ENCODE results near the gene PLXNB2.

The PLXNB2 gene

DNA sequence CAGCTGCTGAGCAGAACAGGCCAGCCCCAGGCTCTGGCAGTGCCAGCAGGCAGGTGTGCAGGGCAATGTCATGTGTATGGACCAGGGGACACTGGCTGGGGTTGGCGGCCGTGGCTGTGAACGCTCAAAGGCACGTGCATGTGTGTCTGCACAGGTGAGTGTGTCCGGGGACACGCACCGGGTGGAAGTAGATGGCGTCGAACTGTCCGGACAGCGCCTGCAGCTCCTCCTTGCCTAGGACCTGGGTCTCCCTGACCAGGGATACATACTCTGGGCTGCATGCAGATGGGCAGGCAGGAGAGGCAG, 57.2 kb downstream of the PLXNB2 start:
- H3K36me3 ChIP-seq (ENCODE audit: insufficient read depth, low read length): no peaks in the 10 kb centered on the region
- H3K4me1 ChIP-seq (ENCODE audit: insufficient read depth, low read length): no peaks in the 10 kb centered on the region
- H3K9me3 ChIP-seq (ENCODE audit: control insufficient read depth, insufficient read depth, low read length): no peaks in the 10 kb centered on the region
- H3K9ac ChIP-seq (ENCODE audit: low read depth, low read length): peak overlapping the region; percentile 83; the same call in 1 of the 2 replicates

DNA sequence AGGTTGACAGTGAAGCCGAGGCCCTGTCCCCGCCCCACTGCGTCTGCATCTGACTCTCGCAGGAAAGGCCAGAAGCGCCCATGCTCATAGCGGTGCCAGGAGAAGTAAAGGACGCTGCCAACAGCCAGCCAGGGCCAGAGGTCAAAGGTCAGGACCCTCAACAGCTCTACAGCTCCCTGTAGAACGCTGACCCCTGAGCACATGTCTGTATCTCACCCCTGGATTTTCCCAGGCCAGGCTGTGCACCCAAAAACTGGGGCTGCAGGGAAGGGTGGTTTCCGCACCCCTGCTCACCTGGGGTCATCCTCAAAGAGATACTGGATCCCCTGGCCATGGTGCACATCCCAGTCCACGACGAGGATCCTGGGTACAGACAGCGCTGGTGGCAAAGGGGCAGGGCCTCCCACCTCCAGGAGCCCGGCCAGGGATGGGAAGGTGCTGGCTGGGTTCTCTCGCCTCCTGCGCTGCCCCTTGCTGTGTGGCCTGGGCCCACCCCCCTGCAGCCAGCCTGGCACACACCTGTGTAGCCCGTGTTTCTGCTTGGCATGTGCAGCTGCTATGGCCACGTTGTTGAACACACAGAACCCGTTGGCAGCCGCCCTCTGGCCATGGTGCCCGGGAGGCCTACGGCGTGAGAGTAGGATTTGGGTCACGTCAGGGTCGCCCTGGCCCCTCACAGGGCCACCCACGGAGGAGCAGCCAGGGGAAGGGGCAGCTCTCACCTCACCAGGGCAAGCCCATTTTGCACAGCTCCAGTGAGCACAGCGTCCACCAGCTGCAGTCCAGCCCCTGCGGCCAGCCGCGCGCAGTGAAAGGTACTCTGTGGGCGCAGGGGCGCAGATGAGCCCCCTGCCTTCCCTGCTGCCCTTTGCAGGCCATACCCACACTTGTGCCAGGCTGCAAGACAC, 57.9 kb downstream of the PLXNB2 start:
- Histone ChIP-seq H3K36me3 (ENCODE audit: insufficient read depth, low read length) (no peaks in the 10 kb centered on the region), H3K4me1 (ENCODE audit: insufficient read depth, low read length) (no peaks in the 10 kb centered on the region)

DNA sequence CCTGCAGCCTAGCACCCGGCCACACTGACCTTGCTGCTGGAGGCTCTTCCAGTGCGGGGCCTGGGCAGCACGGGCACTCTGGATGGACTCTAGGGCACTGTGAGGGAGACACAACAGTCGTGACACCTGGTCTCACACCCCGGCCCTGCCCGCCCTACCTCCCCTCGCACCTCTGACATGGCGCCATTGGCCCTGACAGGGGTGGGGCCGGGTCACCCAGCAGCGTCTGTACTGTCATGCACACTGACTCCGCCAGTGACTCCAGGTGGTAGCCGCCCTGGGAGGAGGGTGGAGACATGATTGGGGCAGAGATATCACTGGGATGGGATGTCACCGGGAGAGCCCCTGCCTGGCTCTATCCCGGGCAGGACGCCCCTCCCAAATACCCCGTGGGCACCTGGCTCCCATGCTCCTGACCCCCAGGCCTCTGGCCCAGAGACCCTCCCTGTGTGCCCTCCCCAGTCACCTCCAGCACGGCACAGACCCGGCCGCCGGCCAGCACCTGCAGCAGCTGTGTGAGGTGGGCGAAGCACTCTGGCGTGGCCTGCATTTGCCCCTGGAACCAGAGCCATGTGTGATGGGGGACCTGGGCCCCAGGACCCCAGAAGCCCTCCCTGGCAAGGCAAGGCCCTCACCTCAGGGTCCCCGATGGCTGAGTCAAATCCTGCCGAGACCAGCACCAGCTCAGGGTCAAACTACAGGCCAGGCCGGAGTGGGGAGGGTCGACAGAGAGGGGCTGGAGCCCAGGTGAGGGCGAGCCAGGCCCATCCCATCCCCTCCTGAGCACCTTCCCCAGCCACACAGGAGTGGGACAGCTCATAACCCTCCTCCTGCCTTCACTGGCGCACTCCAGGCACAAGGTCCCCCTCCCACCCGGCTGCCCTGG, 59.0 kb downstream of the PLXNB2 start:
- no peaks in the 10 kb centered on the region for H3K9me3 ChIP-seq (ENCODE audit: control insufficient read depth, insufficient read depth, low read length)
- no peak overlapping the region for H3K9ac ChIP-seq (ENCODE audit: low read depth, low read length)
- no peaks in the 10 kb centered on the region for H3K36me3 ChIP-seq (ENCODE audit: insufficient read depth, low read length)
- no peaks in the 10 kb centered on the region for H3K4me1 ChIP-seq (ENCODE audit: insufficient read depth, low read length)

More for the DNA sequence above, 57.9 kb downstream of the PLXNB2 start:
- H3K9ac ChIP-seq (ENCODE audit: low read depth, low read length): no peak overlapping the region
- H3K9me3 ChIP-seq (ENCODE audit: control insufficient read depth, insufficient read depth, low read length): no peaks in the 10 kb centered on the region

DNA sequence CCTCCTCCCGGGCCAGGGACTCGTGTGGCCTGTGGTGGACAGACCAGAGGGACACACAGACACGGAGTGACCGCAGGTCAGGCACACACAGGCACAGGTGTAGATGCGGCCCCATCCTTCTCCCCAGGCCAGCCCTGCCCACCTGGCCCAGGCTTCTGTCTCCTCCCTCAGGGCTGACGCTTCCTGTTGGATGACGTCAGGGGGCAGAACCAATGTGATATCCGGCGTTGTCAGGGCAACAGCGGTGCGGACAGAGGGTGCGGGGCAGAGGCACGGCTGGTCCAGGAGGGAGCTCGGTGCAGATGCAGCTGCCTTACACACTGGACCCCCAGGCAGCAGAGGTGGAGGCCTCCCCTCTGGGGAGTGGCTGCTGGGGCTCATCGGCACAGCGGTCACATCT, 59.7 kb downstream of the PLXNB2 start:
- Histone ChIP-seq H3K9me3 (ENCODE audit: control insufficient read depth, insufficient read depth, low read length) (no peaks in the 10 kb centered on the region), H3K36me3 (ENCODE audit: insufficient read depth, low read length) (no peaks in the 10 kb centered on the region), H3K9ac (ENCODE audit: low read depth, low read length) (no peak overlapping the region), H3K4me1 (ENCODE audit: insufficient read depth, low read length) (no peaks in the 10 kb centered on the region)

DNA sequence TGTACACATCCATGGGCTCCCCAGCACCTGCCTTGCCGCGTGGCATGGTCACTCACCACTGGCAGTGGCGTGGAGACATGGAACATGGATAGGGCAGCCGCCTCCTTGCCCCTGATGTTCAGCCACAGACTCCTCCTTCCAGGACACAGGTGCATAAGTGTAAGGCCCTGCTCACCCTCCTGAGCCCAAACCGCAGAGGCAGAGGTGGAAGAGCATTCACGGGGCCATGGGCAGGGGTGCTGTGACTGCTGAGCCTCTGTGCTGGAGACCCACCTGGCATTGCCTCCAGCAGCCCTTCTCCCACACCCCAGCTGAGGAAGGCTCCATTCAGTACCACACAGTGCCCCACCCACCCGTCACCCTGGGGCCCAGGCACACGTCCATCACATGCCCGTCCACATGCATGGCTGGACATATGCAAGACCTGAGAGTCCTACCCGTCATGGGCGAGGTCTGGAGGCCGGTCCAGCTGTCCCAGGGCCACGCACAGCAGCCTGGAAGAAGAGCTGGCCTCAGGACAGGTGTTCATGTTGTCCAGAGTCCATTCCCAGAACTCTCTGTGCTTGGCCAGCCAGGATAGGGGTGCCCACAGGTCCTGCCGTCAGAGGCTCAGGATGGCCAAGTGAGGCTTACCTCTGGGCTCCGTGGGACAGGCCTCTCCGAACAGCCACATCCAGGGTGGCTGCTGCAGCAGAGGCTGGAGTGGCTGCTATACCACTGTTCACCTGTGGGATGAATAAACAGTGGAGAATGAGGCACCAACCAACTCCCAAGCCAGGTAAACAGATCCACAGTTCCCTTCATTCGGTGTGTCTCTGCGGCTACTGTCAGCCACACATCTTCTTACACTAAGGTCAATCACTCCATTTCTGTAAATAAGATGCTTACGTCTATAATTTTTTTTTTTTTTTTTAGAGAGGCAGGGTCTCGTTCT, 60.9 kb downstream of the PLXNB2 start:
- H3K36me3 ChIP-seq (ENCODE audit: insufficient read depth, low read length): no peaks in the 10 kb centered on the region
- no peak overlapping the region for H3K9ac ChIP-seq (ENCODE audit: low read depth, low read length)
- no peaks in the 10 kb centered on the region for H3K9me3 ChIP-seq (ENCODE audit: control insufficient read depth, insufficient read depth, low read length)
- H3K4me1 ChIP-seq (ENCODE audit: insufficient read depth, low read length): no peaks in the 10 kb centered on the region

DNA sequence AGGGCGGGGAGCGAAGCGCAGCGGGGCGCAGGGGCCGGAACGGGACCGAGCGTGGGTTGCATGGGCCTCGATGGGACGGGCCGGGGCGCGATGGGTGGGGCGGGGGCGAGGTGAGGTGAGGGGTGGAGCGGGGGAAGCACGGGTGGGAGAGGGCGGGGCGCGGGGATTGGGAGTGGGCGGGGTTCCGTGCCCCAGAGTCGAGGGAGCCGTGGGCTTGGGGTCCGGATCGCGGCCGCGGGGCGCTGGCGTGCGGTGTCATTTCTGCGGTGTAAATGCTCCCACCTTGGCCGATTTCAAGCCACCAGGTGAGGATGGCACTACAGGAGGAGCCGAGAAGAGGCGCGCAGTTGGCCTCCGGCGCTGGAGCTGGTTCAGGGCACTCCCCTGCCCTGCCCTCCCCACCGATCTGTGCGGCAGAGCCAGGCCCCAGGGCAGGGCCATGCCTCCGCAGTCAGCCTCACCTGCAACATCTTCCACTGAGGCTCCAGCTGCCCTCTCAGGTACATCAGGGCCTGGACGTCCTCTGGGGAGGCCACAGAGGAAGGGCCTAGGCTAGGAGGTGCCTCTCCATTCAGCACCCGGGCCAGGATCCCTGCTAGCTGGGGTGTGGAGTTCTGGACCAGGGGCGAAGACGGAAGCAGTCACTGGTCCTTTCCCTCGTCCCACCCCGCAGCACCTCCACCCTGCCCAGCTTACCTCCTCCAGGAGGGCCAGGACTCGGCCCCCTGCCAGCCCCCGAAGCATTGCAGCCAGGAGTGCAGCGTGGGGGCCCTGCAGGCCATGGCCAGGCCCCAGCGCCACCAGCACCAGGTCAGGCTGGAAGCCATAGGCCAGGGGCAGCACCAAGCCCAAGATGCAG, 62.0 kb downstream of the PLXNB2 start:
- Histone ChIP-seq H3K9me3 (ENCODE audit: control insufficient read depth, insufficient read depth, low read length) (no peaks in the 10 kb centered on the region), H3K36me3 (ENCODE audit: insufficient read depth, low read length) (0 out of 2 replicates have a peak, but pooled peaks cover under 1% of the 10 kb centered on the region), H3K4me1 (ENCODE audit: insufficient read depth, low read length) (no peaks in the 10 kb centered on the region), H3K9ac (ENCODE audit: low read depth, low read length) (peak overlapping the region; percentile 100)

DNA sequence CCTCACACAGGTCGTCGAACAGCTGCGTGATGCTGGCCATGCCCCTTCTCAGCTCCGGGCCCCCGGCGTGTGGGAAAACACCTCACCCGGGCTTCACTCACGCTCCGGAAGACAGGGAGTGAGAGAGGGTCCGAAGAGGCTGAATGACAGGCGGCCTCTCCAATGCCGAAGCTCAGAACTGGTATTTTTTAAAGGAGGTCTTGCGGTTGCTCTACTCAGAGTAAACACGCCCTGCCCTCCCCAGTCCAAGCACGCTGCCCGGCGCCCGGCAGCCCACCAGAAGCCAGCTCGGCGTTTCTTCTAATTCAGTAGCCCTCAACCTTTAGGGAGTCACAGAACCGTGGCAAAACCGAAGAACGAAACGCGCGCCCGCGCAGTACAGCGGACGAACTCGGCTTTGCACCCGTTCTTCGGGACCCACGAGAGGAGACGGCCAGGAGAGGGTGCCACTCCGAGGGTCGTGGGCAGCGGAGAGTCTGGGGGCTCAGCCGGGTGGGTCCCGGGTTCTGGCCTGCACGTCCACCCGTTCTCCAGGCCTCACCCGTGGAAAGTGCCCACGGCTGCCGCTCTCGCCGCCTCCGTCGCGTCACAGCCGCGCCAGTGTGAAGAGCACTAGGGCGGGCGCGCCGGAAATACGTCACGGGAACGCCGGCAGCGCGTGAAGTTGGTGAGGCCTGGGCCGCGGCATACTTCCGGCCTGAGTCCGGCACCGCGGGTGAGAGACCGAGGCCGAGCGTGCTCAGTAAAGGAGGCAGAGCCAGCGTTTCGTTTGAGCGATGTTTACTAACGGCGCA, 62.8 kb downstream of the PLXNB2 start, which contains the start of gene TUBGCP6:
Gene TUBGCP6, minus strand, starts transcription at position 604 of the 794 bp plus-strand sequence. Its CDS starts 564 bp downstream, at position 40.
- Histone ChIP-seq H3K9ac (ENCODE audit: low read depth, low read length) (peak within 1 kb of the TSS; percentile 100), H3K9me3 (ENCODE audit: control insufficient read depth, insufficient read depth, low read length) (no peaks in the 10 kb centered on the region), H3K4me1 (ENCODE audit: insufficient read depth, low read length) (no peaks in the 10 kb centered on the region), H3K36me3 (ENCODE audit: insufficient read depth, low read length) (0 out of 2 replicates have a peak, but pooled peaks cover 4% of the 10 kb centered on the region)

DNA sequence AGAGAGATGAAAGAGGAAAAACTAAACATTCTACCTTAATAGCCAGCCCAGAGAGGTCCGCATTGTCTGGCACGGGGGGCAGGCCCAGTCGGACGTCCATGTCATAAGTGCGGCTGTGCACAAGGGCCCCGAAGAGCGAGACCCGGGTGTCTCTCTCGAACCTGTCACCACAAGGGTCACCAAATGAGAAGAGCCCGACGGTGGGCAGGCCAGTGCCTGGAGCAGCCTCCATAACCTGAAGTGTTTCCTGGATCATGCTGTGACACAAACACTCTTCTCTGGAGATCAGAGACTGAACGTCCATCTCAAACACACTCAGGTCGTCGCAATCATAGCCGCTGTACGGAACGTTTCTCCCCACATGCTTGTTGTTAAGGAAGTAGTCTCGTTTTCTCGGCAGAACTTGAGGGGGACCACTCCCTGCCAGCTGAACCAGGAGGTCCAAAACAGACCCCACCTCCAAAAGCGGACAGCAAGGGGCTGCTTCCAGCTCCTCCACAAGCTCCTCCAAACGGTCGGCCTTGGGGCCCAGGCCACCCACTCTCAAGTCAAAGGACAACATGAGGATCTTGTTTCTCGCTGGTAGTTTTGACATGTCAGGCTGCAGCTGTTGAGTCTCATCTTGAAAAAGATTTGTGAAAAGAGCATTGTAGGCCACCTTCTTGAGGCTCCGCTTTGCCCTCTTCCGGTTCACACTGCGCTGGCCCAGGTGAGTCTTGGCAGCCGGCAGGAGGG, 63.6 kb downstream of the PLXNB2 start:
- Histone ChIP-seq H3K9ac (ENCODE audit: low read depth, low read length) (peak overlapping the region; percentile 100), H3K4me1 (ENCODE audit: insufficient read depth, low read length) (no peaks in the 10 kb centered on the region), H3K36me3 (ENCODE audit: insufficient read depth, low read length) (0 out of 2 replicates have a peak, but pooled peaks cover 4% of the 10 kb centered on the region), H3K9me3 (ENCODE audit: control insufficient read depth, insufficient read depth, low read length) (no peaks in the 10 kb centered on the region)

DNA sequence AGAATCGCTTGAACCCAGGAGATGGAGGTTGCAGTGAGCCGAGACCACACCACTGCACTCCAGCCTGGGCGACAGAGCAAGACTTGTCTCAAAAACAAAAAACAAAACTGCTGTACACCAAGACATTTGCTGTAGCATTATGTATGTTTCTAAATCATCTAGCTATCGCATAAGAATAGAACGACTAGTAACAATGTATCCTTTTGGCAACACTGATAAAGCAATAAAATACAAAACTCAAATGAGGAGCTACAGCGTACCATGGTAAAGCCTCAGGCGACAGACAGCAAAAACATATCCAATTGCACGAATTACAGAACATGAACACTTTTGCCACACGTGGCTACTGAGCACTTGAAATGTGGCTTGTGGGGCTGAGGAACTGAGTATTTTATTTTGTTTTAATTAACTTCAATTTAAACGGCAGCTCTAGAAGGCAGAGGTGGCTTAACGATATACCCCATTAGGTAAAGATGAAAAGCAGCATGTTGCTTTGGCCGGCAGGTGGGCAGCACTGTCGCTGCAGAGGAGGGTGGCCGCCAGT, 65.0 kb downstream of the PLXNB2 start:
- H3K36me3 ChIP-seq (ENCODE audit: insufficient read depth, low read length): 0 out of 2 replicates have a peak, but pooled peaks cover 4% of the 10 kb centered on the region
- H3K9me3 ChIP-seq (ENCODE audit: control insufficient read depth, insufficient read depth, low read length): no peaks in the 10 kb centered on the region
- H3K9ac ChIP-seq (ENCODE audit: low read depth, low read length): no peak overlapping the region; the same call in 1 of the 2 replicates
- H3K4me1 ChIP-seq (ENCODE audit: insufficient read depth, low read length): no peaks in the 10 kb centered on the region

DNA sequence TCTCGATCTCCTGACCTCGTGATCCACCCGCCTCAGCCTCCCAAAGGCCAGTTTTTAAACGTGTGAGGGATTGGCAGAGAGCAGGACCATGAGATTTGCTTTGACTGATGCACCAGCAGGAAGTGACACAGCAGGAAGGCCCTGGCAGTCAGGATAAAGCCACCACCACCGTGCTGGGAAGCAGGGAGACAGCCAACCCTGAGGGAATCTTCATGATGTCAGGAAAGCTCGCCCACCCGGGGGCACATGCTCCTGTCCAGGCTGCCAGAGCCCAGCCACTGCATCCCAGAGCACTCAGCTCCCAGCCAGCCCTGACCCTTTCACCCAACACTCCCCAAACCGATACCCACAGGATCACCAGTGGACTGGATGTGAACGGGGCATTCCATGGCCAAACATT, 68.7 kb downstream of the PLXNB2 start:
- H3K4me1 ChIP-seq (ENCODE audit: insufficient read depth, low read length): no peaks in the 10 kb centered on the region
- 0 out of 2 replicates have a peak, but pooled peaks cover 4% of the 10 kb centered on the region for H3K36me3 ChIP-seq (ENCODE audit: insufficient read depth, low read length)
- H3K9ac ChIP-seq (ENCODE audit: low read depth, low read length): no peak overlapping the region
- no peaks in the 10 kb centered on the region for H3K9me3 ChIP-seq (ENCODE audit: control insufficient read depth, insufficient read depth, low read length)

DNA sequence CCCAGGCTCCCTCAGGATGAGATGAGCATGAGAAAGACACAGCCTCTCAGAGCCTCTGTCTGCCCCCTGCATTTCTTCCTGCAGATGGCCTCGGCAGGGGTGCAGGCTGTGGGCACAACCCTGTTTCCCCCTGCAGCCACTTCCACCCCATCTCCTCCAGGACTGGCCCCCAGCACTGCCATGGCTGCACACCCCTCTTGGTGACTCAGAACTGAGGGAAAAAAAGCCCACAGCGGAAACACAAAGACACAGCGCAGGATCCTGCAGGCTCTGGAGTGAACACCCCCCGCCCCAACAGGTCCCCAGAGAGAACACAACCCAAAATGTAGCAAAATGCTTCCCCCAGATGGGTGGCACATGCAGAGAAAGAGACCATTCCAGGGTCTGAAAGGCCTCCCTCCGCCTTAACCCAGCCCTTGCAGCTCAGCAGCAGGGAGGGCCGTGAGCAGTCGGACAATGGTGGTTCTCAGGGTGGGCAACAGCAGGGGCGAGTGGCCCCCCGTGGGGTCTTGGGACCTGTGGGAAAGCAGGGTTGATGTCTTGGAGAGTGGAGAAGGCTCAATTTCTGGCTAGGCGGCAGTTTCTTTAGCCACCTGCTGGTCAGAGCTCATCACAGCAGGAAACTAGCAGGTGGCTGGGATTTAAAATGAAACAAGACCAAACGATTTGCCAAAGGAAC, 70.6 kb downstream of the PLXNB2 start:
- Histone ChIP-seq H3K36me3 (ENCODE audit: insufficient read depth, low read length) (0 out of 2 replicates have a peak, but pooled peaks cover 4% of the 10 kb centered on the region), H3K9ac (ENCODE audit: low read depth, low read length) (no peak overlapping the region), H3K9me3 (ENCODE audit: control insufficient read depth, insufficient read depth, low read length) (no peaks in the 10 kb centered on the region), H3K4me1 (ENCODE audit: insufficient read depth, low read length) (no peaks in the 10 kb centered on the region)

Measured in ES-I3 (cell line).